Endothelial cell of umbilical vein (primary cell): ENCODE data around the gene PDE6C. TPM values are rescaled to one million over a fixed set of nuclear protein-coding genes. Genes with fewer than 3 reads are reported as not detected.

Experiments used
- BruUV-seq: library from RNA; stranded (reverse); fragments of 400-500 nt; replicated peaks from 2 replicates; lab custom pipeline; 2021; lab: Mats Ljungman, UMichigan
- CTCF ChIA-PET: fragments of 300-600, 350-600 bp; sonication (Branson Sonifier 250); formaldehyde crosslinking; loops from one replicate; lab custom pipeline; 2021; ENCODE audit warnings: antibody characterized with exemption, inconsistent platforms; lab: Charles Lee
- POLR2A ChIA-PET: fragments of 300-600, 350-600 bp; sonication (Branson Sonifier 250); formaldehyde crosslinking; loops from one replicate; lab custom pipeline; 2021; ENCODE audit warnings: antibody characterized with exemption, inconsistent platforms; lab: Charles Lee
- DNase-seq: peaks from one replicate; pipeline ENCODE4 v3.0.0-alpha.2; 2011; ENCODE audit warnings: low read depth, low spot score
- FAIRE-seq: peaks from 2 replicates; lab custom pipeline; 2011; peaks lifted over from hg19 to GRCh38; lab: Jason Lieb, UNC
- H2AFZ ChIP-seq: 2 replicates; pipeline ENCODE4 v1.6.0; 2012; ENCODE audit warnings: low read depth, low read length, control low read depth, inconsistent platforms
- H3K27ac ChIP-seq: 2 replicates; pipeline ENCODE4 v1.5.1; 2011; ENCODE audit warnings: low read depth, mild to moderate bottlenecking, control low read depth, low read length, moderate library complexity; ENCODE audit not compliant: insufficient read depth
- H3K27me3 ChIP-seq, 2 experiments: 2 replicates each; pipeline versions ENCODE4 v1.6.0 to v1.6.1; 2011; ENCODE audit warnings: low read length in 2 of 2, mixed read lengths in 1 of 2; ENCODE audit not compliant: control insufficient read depth in 2 of 2, insufficient read depth in 2 of 2
- H3K36me3 ChIP-seq, 2 experiments: 2 replicates in 1 of 2; 3 replicates in 1 of 2; pipeline ENCODE4 v1.5.1; 2011; ENCODE audit warnings: low read length in 2 of 2, mild to moderate bottlenecking in 1 of 2, moderate library complexity in 1 of 2; ENCODE audit not compliant: control insufficient read depth in 2 of 2, insufficient read depth in 2 of 2; ENCODE audit errors: extremely low read depth in 1 of 2
- H3K4me1 ChIP-seq: 3 replicates; pipeline ENCODE4 v1.5.1; 2011; ENCODE audit warnings: mild to moderate bottlenecking, low read length; ENCODE audit not compliant: control insufficient read depth, insufficient read depth; ENCODE audit errors: extremely low read depth
- H3K4me2 ChIP-seq: 2 replicates; pipeline ENCODE4 v1.6.1; 2011; ENCODE audit warnings: low read length, control low read depth, mixed read lengths; ENCODE audit not compliant: insufficient read depth
- H3K4me3 ChIP-seq, 3 experiments: fragments of 200-600 bp in 1 of 3; sonication (generic), shearing (Covaris generic) in 1 of 3; replicated peaks in 1 of 3; 2 replicates each; pipeline ENCODE4 v1.5.1; 2011 to 2016; ENCODE audit warnings: control low read depth in 3 of 3, low read length in 3 of 3, mild to moderate bottlenecking in 2 of 3, inconsistent platforms in 1 of 3, low read depth in 1 of 3, moderate library complexity in 1 of 3; ENCODE audit not compliant: insufficient read depth in 1 of 3
- H3K79me2 ChIP-seq: 2 replicates; pipeline ENCODE4 v1.6.0; 2012; ENCODE audit warnings: low read length, inconsistent platforms; ENCODE audit not compliant: control insufficient read depth, insufficient read depth
- H3K9ac ChIP-seq: replicated peaks from 2 replicates; pipeline ENCODE3; 2011; ENCODE audit warnings: low read length, control low read depth; ENCODE audit not compliant: insufficient read depth; ENCODE audit errors: extremely low read depth
- H3K9me1 ChIP-seq: replicated peaks from 3 replicates; pipeline ENCODE4 v1.6.0; 2011; ENCODE audit warnings: mild to moderate bottlenecking, low read length; ENCODE audit not compliant: control insufficient read depth, insufficient read depth; ENCODE audit errors: extremely low read depth
- H3K9me3 ChIP-seq: replicated peaks from 2 replicates; pipeline ENCODE4 v1.5.1; 2012; ENCODE audit warnings: low read length, inconsistent platforms; ENCODE audit not compliant: control insufficient read depth, insufficient read depth
- H4K20me1 ChIP-seq: replicated peaks from 2 replicates; pipeline ENCODE3; 2011; ENCODE audit warnings: mild to moderate bottlenecking, low read length; ENCODE audit not compliant: control insufficient read depth, insufficient read depth; ENCODE audit errors: extremely low read depth
- EZH2 ChIP-seq: IDR thresholded peaks from 2 replicates; pipeline ENCODE4 v1.6.1; 2012; ENCODE audit warnings: borderline replicate concordance, low read depth, mild to moderate bottlenecking, moderate library complexity, low read length, inconsistent platforms; ENCODE audit not compliant: severe bottlenecking
- FOS ChIP-seq: IDR thresholded peaks from 2 replicates; pipeline ENCODE4 v1.6.1; 2011; ENCODE audit warnings: mild to moderate bottlenecking, low read length, moderate library complexity, borderline replicate concordance; ENCODE audit not compliant: insufficient read depth
- GATA2 ChIP-seq: IDR thresholded peaks from 2 replicates; pipeline ENCODE4 v1.7.0; 2011; ENCODE audit warnings: low read depth, mild to moderate bottlenecking, moderate library complexity, mixed read lengths, low read length; ENCODE audit not compliant: insufficient read length, insufficient read depth
- JUN ChIP-seq: IDR thresholded peaks from 2 replicates; pipeline ENCODE4 v1.6.1; 2011; ENCODE audit warnings: borderline replicate concordance, low read depth; ENCODE audit not compliant: insufficient read length, insufficient read depth
- MYC ChIP-seq: IDR thresholded peaks from one replicate; pipeline ENCODE4 v1.6.1; 2011; ENCODE audit warnings: mild to moderate bottlenecking, low read depth, low read length
- POLR2A ChIP-seq: IDR thresholded peaks from 2 replicates; pipeline ENCODE4 v1.6.1; 2012; ENCODE audit warnings: low read depth, mild to moderate bottlenecking, control low read depth, low read length
- POLR2AphosphoS5 ChIP-seq: IDR thresholded peaks from 2 replicates; pipeline ENCODE4 v1.6.1; 2012; ENCODE audit warnings: low read depth, mild to moderate bottlenecking, control low read depth, low read length, moderate library complexity; ENCODE audit not compliant: insufficient read depth
- dilution Hi-C: fragments of 300-500 bp; cut with MboI; formaldehyde crosslinking; loops from one replicate; pipeline ENCODE4 v1.15.0; 2019; ENCODE audit warnings: low sequenced_read_pairs; ENCODE audit not compliant: extremely low pct_ligation_motif_present
- intact Hi-C: fragments of 100-400 bp; cut with micrococcal nuclease; formaldehyde crosslinking; loops from one replicate; pipeline ENCODE4 v1.10.0; 2022
- polyA plus RNA-seq, 4 experiments: library from polyadenylated mRNA; depleted of rRNA in 3 of 4; stranded (reverse) in 3 of 4; unstranded in 1 of 4; fragments of >200 nt; gene quantifications; 2 replicates each; pipeline versions ENCODE4 v1.2.1 to v1.2.3, GENCODE V29; 2011 to 2012; ENCODE audit warnings: missing spikeins in 1 of 4
- total RNA-seq: library from RNA; stranded (reverse); gene quantifications from 2 replicates; pipeline ENCODE4 v1.2.3, GENCODE V29; 2021
- TF ChIP-seq, protein P1 (sequence below): IDR thresholded peaks from 2 replicates; pipeline ENCODE4 v1.6.1; 2011; ENCODE audit not compliant: insufficient read depth, insufficient read length
- TF ChIP-seq, protein P2 (sequence below), 2 donors: IDR thresholded peaks; 1 replicate in 1 of 2; 2 replicates in 1 of 2; pipeline ENCODE4 v1.5.1; 2011; ENCODE audit warnings: low read length in 2 of 2, mild to moderate bottlenecking in 2 of 2, moderate library complexity in 2 of 2, control low read depth in 1 of 2, inconsistent platforms in 1 of 2, low read depth in 1 of 2; ENCODE audit not compliant: insufficient read depth in 1 of 2; ENCODE audit errors: extremely low read depth in 1 of 2

PDE6C gene
- total and polyA plus RNA-seq, 2 donors (not counting 3 experiments of a cell fraction or from before 2014, with no cell fraction given): not detected

DNA sequence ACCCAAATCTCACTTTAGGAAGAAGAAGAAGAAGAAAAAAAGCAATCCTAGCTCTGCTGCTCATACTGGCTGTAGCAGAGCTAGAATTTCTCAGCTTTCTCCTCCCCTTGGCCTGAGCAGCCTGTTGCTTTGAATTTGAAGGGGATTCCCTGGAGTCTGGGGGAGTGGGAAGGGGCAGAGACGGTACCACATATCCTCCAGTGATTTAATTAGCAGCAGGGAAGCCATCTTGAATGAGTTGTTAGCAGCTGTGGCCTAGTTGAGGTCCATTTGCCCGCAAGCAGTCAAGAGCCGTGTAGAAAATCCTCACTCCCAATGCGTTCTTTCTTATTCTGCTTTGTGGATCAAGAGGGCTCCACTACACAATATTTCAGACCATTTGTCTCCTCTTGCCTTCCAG, 16.5 kb downstream of the PDE6C start:
- TF ChIP-seq FOS (no peak), POLR2AphosphoS5 (no peak), MYC (no peak), POLR2A (no peak), JUN (no peak), GATA2 (no peak), EZH2 (no peak)
- TF ChIP-seq, protein P1, sequence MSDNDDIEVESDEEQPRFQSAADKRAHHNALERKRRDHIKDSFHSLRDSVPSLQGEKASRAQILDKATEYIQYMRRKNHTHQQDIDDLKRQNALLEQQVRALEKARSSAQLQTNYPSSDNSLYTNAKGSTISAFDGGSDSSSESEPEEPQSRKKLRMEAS: no peak
- TF ChIP-seq, protein P2, sequence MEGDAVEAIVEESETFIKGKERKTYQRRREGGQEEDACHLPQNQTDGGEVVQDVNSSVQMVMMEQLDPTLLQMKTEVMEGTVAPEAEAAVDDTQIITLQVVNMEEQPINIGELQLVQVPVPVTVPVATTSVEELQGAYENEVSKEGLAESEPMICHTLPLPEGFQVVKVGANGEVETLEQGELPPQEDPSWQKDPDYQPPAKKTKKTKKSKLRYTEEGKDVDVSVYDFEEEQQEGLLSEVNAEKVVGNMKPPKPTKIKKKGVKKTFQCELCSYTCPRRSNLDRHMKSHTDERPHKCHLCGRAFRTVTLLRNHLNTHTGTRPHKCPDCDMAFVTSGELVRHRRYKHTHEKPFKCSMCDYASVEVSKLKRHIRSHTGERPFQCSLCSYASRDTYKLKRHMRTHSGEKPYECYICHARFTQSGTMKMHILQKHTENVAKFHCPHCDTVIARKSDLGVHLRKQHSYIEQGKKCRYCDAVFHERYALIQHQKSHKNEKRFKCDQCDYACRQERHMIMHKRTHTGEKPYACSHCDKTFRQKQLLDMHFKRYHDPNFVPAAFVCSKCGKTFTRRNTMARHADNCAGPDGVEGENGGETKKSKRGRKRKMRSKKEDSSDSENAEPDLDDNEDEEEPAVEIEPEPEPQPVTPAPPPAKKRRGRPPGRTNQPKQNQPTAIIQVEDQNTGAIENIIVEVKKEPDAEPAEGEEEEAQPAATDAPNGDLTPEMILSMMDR (IDR thresholded peaks at IDR 0.05; ENCODE audit: extremely low read depth in 1 of 2, insufficient read depth in 1 of 2, low read depth in 1 of 2, low read length in 2 of 2): no peak
- FAIRE-seq: no peak
- BruUV-seq: no TSS peak
- dilution Hi-C loops (no loop called here), intact Hi-C loops (no loop called here)
- POLR2A ChIA-PET: no interaction called here
- no peaks in the 10 kb centered on the region for H4K20me1 ChIP-seq
- no peaks in the 10 kb centered on the region for H3K36me3 ChIP-seq
- CTCF ChIA-PET: no interaction called here
- no peaks in the 10 kb centered on the region for H3K9me1 ChIP-seq
- H3K27ac ChIP-seq: no peak overlapping the region
- H3K4me2 ChIP-seq: no peak overlapping the region
- H3K4me3 ChIP-seq: no peak overlapping the region
- H3K9me3 ChIP-seq: no peaks in the 10 kb centered on the region
- no peaks in the 10 kb centered on the region for H3K79me2 ChIP-seq
- no peak overlapping the region for H3K9ac ChIP-seq
- DNase-seq: no peak
- peaks cover 0 to 10% of the 10 kb centered on the region in 2 experiments for H3K27me3 ChIP-seq
- H2AFZ ChIP-seq: no peak overlapping the region
- no peaks in the 10 kb centered on the region for H3K4me1 ChIP-seq
